Effector CD4-positive, alpha-beta T cell (primary cell): ENCODE data around the gene LENG9.
"Not testable (repeated sequence)": the region's sequence is repeated elsewhere in the genome, so short reads cannot be mapped to it uniquely, and the experiment has no call there.

Experiments used
- DNase-seq: peaks from one replicate; pipeline ENCODE4 v3.0.0-alpha.2; 2020

Gene LENG9

DNA sequence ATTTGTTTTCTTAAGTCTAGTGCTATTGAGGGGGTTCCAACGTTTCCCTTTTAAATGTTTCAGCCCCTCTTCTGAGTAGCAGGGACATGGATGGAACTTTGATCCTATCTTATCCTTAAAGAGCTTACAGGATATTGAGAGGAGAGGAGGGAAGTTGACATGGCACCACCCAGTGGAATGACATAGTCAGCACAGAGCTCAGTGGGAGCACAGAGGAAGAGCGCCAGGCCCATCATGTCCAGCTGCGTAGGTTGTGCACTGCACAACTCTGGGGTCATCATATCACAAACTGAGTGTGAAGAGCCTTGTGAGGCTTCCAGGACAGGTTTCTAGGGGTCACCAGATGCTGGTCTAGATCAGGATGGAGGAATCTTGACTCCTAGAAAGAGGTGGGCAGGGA lies 14.1 kb upstream of the LENG9 start:
- no peak for DNase-seq

DNA sequence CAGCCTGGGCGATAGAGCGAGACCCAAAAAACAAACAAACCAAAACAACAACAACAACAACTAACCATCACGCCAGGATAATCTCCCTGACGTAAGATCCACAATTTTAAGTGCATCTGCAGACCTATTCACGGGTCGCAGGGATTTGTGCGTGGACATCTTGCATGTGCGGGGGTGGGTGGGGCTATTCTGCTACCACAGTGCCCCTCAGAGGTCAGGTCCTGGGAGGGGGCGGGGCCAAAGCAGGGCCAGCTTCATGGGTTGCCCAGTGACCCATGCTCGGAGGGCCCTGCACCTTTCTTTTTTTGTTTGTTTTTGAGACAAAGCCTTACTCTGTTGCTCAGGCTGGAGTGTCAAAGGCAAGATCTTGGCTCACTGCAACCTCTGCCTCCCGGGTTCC lies 12.1 kb upstream of the LENG9 start:
- DNase-seq, result no peak

DNA sequence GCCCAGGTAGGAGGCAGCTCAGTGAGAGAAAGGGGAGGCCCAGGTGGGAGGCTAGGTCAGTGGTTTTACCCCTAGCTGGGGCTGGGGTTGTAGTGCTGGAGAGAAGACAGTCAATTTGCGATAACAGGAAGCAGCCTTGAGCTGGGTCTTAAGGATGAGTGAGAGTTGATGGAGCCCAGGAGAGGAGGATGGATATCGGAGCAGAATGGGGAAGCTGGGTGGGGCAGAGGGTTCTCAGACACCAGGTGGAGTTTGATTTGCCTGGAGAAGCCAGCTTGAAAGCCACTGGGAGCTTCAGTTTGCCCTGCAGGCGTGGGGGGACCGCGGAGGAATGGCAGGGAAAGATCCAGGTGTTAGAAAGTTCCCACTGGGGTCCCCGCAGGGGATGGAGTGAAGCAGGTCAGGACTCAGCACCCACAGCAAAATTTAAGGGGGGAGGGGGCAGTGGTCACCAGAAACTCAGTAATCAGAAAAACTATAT lies 10.4 kb upstream of the LENG9 start:
- DNase-seq, result no peak

DNA sequence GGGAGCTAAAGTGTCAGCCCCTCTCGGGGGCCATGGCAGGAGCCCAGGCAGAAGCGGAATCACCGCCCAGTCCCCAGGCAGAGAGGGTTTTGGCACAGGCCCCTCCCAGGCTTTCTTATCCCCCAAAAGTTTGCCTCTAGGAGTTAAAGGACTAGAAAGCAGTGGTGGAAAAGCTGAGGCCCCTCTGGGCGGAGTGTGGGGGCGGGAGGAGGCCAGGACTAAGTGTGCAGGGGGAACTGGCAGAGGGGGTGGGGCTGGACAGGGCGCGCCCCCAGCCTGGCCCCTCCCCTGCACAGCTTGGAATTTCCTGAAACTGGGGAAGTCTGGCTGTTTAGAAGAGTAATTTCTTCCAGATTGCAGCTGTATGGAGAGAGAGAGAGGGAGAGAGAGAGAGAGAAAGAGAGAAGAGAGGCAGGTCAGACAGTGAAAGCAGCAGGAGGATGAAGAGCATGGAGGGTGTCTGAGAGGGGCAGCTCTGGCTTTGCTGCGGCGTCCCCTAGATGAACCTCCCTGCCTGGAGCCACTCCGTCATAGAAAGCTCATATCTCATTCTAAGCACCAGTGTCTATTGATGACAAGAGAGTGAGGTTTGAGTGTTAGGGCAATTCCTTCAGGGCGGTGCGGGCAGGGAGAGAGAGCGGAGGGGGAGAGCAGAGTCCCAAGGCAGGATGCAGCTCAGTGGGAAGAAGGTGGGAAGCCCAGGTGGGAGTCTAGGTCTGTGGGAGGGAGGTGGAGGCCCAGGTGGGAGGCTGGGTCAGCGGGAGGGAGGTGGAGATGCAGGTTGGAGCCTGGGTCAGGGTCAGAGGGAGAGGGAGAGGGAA lies 9.7 kb upstream of the LENG9 start, which contains the start of gene CDC42EP5:
CDC42EP5 (minus strand) TSS at position 226 of the 821 bp plus-strand sequence. CDS start 7,749 bp downstream, outside the sequence.
- no peak for DNase-seq

GRCh38 chr19:54470991-54471782 lies 7.6 kb upstream of the LENG9 start:
- DNase-seq, result no peak

GRCh38 chr19:54470276-54470887 lies 6.8 kb upstream of the LENG9 start:
- no peak for DNase-seq

- DNase-seq, result no peak
These were observed 5.9 kb upstream of the LENG9 start for GRCh38 chr19:54469496-54469934.

DNA sequence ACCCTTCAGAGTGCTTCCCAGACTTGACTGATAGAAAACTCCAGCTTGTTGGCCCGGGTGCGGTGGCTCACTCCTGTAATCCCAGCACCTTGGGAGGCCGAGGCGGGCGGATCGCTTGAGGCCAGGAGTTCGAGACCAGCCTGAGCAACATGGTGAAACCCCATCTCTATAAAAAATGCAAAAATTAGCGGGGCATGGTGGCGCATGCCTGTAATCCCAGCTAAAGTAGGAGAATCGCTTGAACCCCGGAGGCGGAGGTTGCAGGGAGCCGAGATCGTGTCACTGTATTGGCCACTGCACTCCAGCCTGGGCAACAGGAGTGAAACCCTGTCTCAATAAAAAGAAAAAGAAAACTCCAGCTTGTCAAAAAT lies 2.5 kb upstream of the LENG9 start:
- DNase-seq, result not testable (repeated sequence)

DNA sequence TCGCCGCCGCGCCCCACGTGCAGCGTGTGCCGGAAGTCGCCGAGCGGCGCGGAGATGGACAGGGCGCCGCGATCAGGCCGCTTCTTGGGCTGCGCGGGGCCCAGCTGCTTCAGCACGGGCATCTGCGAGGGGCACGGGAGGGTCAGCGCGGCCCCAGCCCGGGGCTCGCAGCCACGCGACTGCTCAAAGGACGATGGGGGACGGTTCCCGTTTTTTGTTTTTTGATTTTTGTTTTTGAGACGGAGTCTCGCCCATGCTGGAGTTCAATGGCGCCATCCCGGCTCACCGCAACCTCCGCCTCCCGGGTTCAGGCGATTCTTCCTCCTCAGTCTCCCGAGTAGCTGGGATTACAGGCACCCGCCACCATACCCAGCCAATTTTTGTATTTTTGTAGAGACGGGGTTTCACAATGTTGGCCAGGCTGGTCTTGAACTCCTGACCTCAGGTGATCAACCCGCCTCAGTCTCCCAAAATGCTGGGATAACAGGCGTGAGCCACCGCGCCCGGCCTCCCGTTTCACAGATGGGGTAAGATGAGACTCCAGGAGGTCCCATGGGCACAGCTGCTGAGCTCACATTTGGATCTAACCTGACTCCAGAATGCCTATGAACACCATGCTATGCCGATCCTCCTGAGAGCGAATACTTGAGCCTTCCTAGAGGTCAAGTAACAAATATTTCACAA lies 2.0 kb upstream of the LENG9 start:
- no peak for DNase-seq

DNA sequence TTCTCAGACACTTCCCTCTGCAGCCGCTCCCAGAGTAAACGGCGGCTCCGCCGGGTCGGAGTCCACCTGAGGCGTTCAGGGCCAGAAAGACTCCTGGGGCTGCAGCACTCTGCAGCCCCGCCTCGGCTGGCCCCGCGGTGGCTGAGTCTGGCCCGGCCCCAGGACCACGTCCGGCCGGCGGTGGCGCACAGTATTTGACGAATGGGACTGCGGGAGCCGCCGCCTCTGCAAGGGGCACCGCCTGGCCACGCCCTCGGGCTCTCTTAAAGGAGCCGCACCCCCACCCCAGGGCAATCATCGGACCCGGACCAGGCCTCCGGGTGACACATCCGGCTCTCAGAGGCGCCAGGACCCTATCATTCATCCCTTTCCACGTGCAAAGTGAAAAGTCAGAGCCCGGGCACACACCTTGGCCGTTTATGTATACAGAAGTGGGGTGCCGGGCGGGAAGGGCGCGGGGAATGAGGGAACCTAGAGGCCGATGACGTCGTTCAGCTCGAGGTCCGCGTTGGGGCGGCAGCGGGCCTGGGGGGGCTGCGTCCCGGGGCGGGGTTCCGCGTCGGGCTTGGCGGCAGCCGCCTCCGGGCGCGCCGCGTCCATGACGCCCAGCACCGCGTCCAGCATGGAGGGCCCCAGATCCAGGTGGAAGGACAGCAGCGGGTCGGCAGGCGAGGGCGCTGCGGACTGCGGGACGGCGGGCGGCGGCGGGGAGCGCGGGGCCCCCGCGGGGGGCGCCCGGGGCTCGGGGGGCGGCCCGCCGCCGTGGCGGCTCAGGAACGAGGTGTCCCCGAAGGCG lies 1.2 kb upstream of the LENG9 start:
- DNase-seq, result peak; percentile 49

- DNase-seq, result peak; percentile 77
These were observed 559 bp upstream of the LENG9 start for GRCh38 chr19:54464044-54464629.

DNA sequence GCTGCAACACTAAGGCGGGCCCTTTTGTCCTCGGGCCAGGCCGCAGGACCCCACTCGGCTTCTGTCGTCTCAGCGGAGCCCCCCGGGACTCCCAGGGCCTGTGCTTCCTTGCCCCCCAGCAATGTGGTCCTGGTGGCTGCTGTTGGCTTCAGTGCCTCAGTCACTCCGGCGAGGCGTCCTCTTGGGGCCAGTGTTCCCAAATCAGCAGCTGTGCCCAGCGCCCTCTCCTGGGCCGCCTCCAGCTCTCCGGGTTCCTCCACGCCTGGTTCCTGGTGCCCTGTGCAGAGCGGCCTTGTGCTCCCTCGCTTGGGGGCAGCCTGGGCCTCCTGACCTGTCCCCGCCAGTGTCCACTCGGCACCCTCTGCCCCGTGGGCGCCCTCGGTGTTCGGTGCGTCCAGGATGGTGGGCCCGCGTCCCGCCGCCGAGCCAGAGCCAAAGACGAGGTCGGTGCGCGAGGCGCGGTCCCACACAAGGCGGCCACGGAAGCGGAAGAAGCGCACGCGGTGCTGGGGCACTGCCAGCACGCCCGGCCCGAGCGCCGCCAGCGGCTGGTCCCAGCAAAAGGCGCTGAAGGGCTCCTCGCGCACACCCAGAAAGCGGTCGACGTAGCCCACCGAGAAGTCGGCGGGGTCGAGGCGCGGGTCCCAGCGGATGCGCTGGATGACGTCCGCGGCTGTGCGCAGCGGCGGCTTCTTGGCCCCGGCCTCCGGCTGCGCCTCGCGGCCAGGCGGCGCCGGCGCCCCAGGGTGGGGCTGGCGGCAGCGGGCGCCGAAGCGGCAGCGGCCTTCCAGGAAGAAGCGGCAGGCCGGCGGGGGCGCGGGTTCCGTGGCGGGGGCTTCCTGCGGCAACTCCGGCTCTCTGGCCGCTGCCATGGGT lies 685 bp downstream of the LENG9 start:
- peak; percentile 54 for DNase-seq

DNA sequence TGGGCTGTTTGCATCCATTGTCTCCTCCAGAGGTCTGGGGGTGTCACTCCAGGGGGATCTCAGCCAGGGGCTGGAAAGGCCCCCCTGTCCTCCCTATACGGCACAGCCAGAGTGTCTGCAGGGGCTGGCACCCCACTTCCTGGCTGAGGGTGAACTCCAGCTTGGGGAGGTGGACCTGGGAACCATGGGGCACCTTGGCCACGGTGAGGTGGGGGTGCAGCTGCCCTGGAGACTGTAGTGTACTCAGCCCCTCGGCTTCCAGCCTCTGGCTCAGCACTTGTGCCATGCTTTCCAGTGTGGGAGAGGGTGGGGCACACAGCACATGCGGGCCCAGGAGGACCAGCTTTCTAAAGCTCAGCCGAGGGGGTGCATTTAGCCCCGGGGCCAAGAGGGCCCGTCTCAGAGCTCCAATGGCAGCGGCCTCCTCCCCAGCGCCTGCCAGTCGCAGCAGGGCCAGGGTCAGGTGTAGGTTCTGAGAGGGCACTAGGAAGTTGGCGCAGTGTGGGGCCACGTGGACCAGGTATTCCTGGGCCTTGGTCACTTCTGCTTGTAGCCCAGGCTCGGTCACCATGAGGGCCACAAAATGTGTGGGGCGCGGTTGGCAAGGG lies 1.4 kb downstream of the LENG9 start:
- DNase-seq, result no peak

DNA sequence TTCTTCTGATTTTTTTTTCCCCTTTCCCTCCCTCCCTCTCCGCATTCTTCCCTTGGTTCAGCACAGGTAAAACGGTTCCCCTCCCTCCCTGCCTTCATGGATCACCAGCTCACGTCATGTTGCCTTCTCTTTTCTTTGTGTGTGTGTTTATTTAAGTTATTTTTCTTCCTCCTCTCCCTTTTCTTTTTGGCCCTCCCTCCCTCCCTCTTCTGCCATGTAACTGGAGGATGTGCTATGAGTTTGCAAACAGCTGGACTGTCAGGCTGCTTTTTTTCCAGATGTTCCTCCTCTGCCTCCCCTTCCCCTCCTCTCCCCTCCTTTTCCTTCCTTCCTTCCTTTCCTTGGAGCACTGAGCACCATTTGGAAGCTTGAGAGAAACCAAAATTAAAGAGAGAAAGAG lies 2.0 kb downstream of the LENG9 start:
- no peak for DNase-seq

GRCh38 chr19:54461210-54461609 lies 2.4 kb downstream of the LENG9 start:
- no peak for DNase-seq

- no peak for DNase-seq
These were observed 3.2 kb downstream of the LENG9 start for GRCh38 chr19:54460230-54461005.

DNA sequence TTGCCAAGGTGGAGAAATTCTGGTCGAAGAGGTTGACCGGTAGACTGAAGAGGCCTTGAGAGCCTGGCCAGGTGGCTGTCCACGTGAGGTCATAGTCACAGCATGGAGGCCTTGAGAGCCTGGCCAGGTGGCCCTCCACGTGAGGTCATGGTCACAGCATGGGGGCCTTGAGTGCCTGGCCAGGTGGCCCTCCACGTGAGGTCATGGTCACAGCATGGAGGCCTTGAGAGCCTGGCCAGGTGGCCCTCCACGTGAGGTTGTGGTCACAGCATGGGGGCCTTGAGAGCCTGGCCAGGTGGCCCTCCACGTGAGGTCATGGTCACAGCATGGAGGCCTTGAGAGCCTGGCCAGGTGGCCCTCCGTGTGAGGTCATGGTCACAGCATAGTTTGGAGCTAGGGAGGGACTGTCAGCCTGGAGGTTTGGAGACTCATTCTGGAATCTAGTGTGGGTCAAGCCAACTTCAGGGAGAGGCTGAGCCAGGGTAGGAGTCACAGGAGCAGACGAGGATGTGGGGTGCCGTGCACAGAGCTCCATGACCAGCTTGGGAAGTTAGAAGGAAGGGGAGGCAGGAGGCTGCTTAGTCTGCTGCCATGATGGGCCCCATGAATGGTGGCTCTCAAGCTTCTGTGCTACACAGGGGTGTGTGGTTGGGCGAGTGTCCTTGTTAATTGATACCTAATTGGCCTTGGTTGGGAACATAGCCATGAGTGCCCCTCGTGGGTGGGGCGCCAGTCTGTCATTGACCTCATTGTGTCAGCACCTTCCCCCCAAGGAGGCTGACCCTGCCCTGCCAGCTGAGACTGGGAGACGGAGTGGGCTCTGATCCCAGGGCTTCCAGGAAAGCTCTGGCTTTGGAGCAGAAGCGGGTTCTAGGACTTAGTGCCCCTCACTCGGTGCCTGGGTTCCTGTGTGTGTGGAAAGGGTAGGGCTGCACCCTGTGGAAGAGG lies 4.0 kb downstream of the LENG9 start:
- DNase-seq, result no peak
